Fibroblast of lung (primary cell): Measurements from ENCODE around the gene CCT7. TPM values are rescaled to one million over a fixed set of nuclear protein-coding genes. Genes with fewer than 3 reads are reported as not detected.

ENCODE experiments used
- DNase-seq, 2 donors: peaks; one replicate each; pipeline versions ENCODE4 v3.0.0 to v3.0.0-alpha.2; 2010; ENCODE audit warnings: low read depth in 2 of 2
- H2AFZ ChIP-seq: 2 replicates; pipeline ENCODE4 v1.5.1; 2012; ENCODE audit warnings: low read length, control low read depth, inconsistent platforms
- H3K27ac ChIP-seq: 2 replicates; pipeline ENCODE4 v1.5.1; 2011; ENCODE audit warnings: low read length, control low read depth; ENCODE audit not compliant: insufficient read depth
- H3K27me3 ChIP-seq: 2 replicates; pipeline ENCODE4 v1.5.1; 2011; ENCODE audit warnings: mild to moderate bottlenecking, low read length; ENCODE audit not compliant: control insufficient read depth, insufficient read depth
- H3K36me3 ChIP-seq: 2 replicates; pipeline ENCODE4 v1.5.1; 2011; ENCODE audit warnings: low read length; ENCODE audit not compliant: control insufficient read depth, insufficient read depth
- H3K4me1 ChIP-seq: 2 replicates; pipeline ENCODE4 v1.5.1; 2011; ENCODE audit warnings: low read length; ENCODE audit not compliant: control insufficient read depth, insufficient read depth; ENCODE audit errors: extremely low read depth
- H3K4me2 ChIP-seq: 2 replicates; pipeline ENCODE4 v1.5.1; 2011; ENCODE audit warnings: low read length, control low read depth; ENCODE audit not compliant: insufficient read depth; ENCODE audit errors: extremely low read depth
- H3K4me3 ChIP-seq, 4 experiments: fragments of 200-600 bp in 1 of 4; sonication (generic) in 1 of 4; replicated peaks in 1 of 4; 2 replicates each; pipeline ENCODE4 v1.5.1; 2011 to 2016; ENCODE audit warnings: low read length in 4 of 4, low read depth in 3 of 4, mild to moderate bottlenecking in 3 of 4, control low read depth in 2 of 4, inconsistent platforms in 1 of 4, mixed read lengths in 1 of 4; ENCODE audit not compliant: insufficient read depth in 1 of 4; ENCODE audit errors: control extremely low read depth in 1 of 4
- H3K79me2 ChIP-seq: 2 replicates; pipeline ENCODE4 v1.5.1; 2012; ENCODE audit warnings: mild to moderate bottlenecking, low read length, inconsistent platforms; ENCODE audit not compliant: control insufficient read depth, insufficient read depth
- H3K9ac ChIP-seq: 2 replicates; pipeline ENCODE4 v1.5.1; 2011; ENCODE audit warnings: mild to moderate bottlenecking, low read length, control low read depth; ENCODE audit not compliant: insufficient read depth
- H3K9me3 ChIP-seq: 2 replicates; pipeline ENCODE4 v1.5.1; 2012; ENCODE audit warnings: low read depth, low read length; ENCODE audit not compliant: control insufficient read depth, insufficient read depth
- H4K20me1 ChIP-seq: 2 replicates; pipeline ENCODE4 v1.5.1; 2011; ENCODE audit warnings: low read length; ENCODE audit not compliant: control insufficient read depth, insufficient read depth; ENCODE audit errors: extremely low read depth
- CTCF ChIP-seq, 2 donors: IDR thresholded peaks in 1 of 2; conservative IDR thresholded peaks in 1 of 2; 1 replicate in 1 of 2; 2 replicates in 1 of 2; pipeline ENCODE4 v1.5.1; 2011 to 2012; ENCODE audit warnings: low read length in 2 of 2, control low read depth in 1 of 2, inconsistent platforms in 1 of 2, low read depth in 1 of 2, mild to moderate bottlenecking in 1 of 2
- EZH2 ChIP-seq: IDR thresholded peaks from 2 replicates; pipeline ENCODE4 v1.5.1; 2012; ENCODE audit warnings: low read length, control low read depth, mild to moderate bottlenecking; ENCODE audit errors: missing control alignments
- polyA plus RNA-seq, 2 donors: library from polyadenylated mRNA; depleted of rRNA in 1 of 2; stranded (reverse) in 1 of 2; unstranded in 1 of 2; fragments of >200 nt; gene quantifications; 2 replicates each; pipeline ENCODE4 v1.2.1, GENCODE V29; 2011 to 2012; ENCODE audit warnings: missing spikeins in 1 of 2
- total RNA-seq: library from RNA; depleted of rRNA; stranded (reverse); fragments of >200 nt; gene quantifications from 2 replicates; pipeline ENCODE4 v1.2.1, GENCODE V29; 2014

CCT7 gene
- total and polyA plus RNA-seq, 2 donors (not counting 1 experiment from before 2014, with no cell fraction given): 233 to 299 TPM

- Histone ChIP-seq H4K20me1 (no peaks in the 10 kb centered on the region), H3K36me3 (no peaks in the 10 kb centered on the region)
- DNase-seq: peak; percentile 17 to 32
Measured at GRCh38 chr2:73268830-73269685, 35.0 kb downstream of the CCT7 start.

GRCh38 chr2:73269686-73270465, 35.8 kb downstream of the CCT7 start:
- Histone ChIP-seq H3K4me3 (no peak overlapping the region), H4K20me1 (no peaks in the 10 kb centered on the region), H3K4me2 (no peak overlapping the region), H3K36me3 (no peaks in the 10 kb centered on the region), H3K4me1 (no peaks in the 10 kb centered on the region), H3K9me3 (no peaks in the 10 kb centered on the region), H3K27ac (no peak overlapping the region), H3K79me2 (no peaks in the 10 kb centered on the region), H2AFZ (no peak overlapping the region), H3K27me3 (peaks cover 38% of the 10 kb centered on the region), H3K9ac (no peak overlapping the region)
- TF ChIP-seq EZH2: peak; percentile 57
- TF ChIP-seq CTCF (conservative IDR thresholded peaks at IDR 0.05 in 1 of 2, IDR thresholded peaks at IDR 0.05 in 1 of 2; ENCODE audit: low read depth in 1 of 2, low read length in 2 of 2): no peak
- DNase-seq: no peak

More at GRCh38 chr2:73268830-73269685, 35.0 kb downstream of the CCT7 start:
- Histone ChIP-seq H3K4me3 (no peak overlapping the region), H3K4me2 (peak overlapping the region; percentile 13), H3K27ac (no peak overlapping the region), H2AFZ (no peak overlapping the region), H3K27me3 (peaks cover 38% of the 10 kb centered on the region), H3K9ac (no peak overlapping the region), H3K79me2 (no peaks in the 10 kb centered on the region), H3K4me1 (no peaks in the 10 kb centered on the region), H3K9me3 (no peaks in the 10 kb centered on the region)
- TF ChIP-seq CTCF (conservative IDR thresholded peaks at IDR 0.05 in 1 of 2, IDR thresholded peaks at IDR 0.05 in 1 of 2; ENCODE audit: low read depth in 1 of 2, low read length in 2 of 2): no peak
- peak; percentile 32 for TF ChIP-seq EZH2

GRCh38 chr2:73272270-73272669, 38.2 kb downstream of the CCT7 start:
- Histone ChIP-seq H3K27ac (no peak overlapping the region), H4K20me1 (no peaks in the 10 kb centered on the region), H3K4me1 (no peaks in the 10 kb centered on the region), H3K9me3 (no peaks in the 10 kb centered on the region), H3K9ac (no peak overlapping the region), H3K79me2 (no peaks in the 10 kb centered on the region), H3K36me3 (no peaks in the 10 kb centered on the region), H2AFZ (no peak overlapping the region), H3K4me3 (no peak overlapping the region), H3K27me3 (peaks cover 37% of the 10 kb centered on the region), H3K4me2 (no peak overlapping the region)
- no peak for DNase-seq
- no peak for TF ChIP-seq CTCF (conservative IDR thresholded peaks at IDR 0.05 in 1 of 2, IDR thresholded peaks at IDR 0.05 in 1 of 2; ENCODE audit: low read depth in 1 of 2, low read length in 2 of 2)
- no peak for TF ChIP-seq EZH2
